AG09309 (cell line): ENCODE measurements around the gene RBMS1.

Experiments
- DNase-seq: peaks from one replicate; pipeline ENCODE4 v3.0.0-alpha.2; 2010; ENCODE audit warnings: low read depth
- H3K4me3 ChIP-seq: 2 replicates; pipeline ENCODE4 v1.5.1; 2011; ENCODE audit warnings: mild to moderate bottlenecking, low read depth, low read length, moderate library complexity; ENCODE audit not compliant: control insufficient read depth
- TF ChIP-seq, protein P1 (sequence below): IDR thresholded peaks from 2 replicates; pipeline ENCODE4 v1.5.1; 2011; ENCODE audit warnings: mild to moderate bottlenecking, low read depth, low read length, inconsistent platforms; ENCODE audit not compliant: insufficient read depth, control insufficient read depth; ENCODE audit errors: missing control alignments

Gene RBMS1

DNA sequence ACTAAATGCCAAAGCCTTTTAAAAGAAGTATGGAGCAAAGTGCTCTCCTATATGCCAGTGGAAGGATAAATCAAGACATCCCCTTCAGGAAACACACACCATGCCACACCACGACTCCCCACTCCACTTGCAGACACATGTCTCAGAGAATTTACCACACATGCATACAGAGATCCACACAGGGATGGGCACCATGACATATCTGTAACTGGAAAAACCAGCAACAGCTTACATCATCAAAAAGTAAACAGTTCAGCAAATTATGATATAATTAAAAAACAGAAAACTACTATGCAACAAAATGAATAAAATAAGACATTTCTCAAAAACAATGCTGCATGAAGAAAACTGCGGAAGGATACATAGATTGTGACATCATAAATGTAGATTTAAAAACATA, 29.6 kb downstream of the RBMS1 start:
- TF ChIP-seq, protein P1, sequence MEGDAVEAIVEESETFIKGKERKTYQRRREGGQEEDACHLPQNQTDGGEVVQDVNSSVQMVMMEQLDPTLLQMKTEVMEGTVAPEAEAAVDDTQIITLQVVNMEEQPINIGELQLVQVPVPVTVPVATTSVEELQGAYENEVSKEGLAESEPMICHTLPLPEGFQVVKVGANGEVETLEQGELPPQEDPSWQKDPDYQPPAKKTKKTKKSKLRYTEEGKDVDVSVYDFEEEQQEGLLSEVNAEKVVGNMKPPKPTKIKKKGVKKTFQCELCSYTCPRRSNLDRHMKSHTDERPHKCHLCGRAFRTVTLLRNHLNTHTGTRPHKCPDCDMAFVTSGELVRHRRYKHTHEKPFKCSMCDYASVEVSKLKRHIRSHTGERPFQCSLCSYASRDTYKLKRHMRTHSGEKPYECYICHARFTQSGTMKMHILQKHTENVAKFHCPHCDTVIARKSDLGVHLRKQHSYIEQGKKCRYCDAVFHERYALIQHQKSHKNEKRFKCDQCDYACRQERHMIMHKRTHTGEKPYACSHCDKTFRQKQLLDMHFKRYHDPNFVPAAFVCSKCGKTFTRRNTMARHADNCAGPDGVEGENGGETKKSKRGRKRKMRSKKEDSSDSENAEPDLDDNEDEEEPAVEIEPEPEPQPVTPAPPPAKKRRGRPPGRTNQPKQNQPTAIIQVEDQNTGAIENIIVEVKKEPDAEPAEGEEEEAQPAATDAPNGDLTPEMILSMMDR: no peak
- no peak for DNase-seq
- H3K4me3 ChIP-seq: no peak overlapping the region

DNA sequence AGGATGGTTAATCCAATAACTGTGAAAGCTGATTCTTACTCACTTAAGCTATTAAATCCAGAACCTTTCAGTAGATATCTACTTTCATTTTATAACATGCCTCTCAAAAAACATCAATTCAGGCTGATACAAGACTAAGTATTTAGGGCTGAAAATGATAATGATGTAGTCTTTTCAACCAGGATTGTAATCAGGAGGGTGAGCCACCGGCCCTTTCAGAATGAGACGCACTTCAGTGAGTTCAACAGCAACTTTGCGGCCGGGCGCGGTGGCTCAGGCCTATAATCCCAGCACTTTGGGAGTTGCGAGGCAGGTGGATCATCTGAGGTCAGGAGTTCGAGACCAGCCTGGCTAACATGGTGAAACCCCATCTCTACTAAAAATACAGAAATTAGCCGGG, 30.4 kb downstream of the RBMS1 start:
- TF ChIP-seq, protein P1: no peak
- H3K4me3 ChIP-seq: no peak overlapping the region
- no peak for DNase-seq

DNA sequence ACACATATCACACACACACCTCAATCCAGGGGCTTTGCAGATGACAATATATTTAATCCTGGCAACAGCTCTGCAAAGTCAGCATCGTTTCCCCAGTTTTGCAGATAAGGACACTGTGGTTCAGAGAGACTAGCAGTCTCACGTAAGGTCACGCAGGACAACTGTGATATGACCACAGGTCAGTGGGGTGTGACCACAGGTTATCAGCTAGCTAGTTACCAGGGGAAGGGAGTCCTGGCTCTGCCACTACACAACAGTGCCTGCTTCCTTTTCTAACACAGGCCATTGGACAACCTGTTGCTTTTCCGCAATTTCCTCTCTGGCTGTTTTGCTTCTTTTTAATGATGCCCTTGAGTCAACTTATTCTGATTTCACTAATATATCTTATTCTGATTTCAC, 33.3 kb downstream of the RBMS1 start:
- DNase-seq: no peak
- TF ChIP-seq, protein P1: no peak
- no peak overlapping the region for H3K4me3 ChIP-seq

DNA sequence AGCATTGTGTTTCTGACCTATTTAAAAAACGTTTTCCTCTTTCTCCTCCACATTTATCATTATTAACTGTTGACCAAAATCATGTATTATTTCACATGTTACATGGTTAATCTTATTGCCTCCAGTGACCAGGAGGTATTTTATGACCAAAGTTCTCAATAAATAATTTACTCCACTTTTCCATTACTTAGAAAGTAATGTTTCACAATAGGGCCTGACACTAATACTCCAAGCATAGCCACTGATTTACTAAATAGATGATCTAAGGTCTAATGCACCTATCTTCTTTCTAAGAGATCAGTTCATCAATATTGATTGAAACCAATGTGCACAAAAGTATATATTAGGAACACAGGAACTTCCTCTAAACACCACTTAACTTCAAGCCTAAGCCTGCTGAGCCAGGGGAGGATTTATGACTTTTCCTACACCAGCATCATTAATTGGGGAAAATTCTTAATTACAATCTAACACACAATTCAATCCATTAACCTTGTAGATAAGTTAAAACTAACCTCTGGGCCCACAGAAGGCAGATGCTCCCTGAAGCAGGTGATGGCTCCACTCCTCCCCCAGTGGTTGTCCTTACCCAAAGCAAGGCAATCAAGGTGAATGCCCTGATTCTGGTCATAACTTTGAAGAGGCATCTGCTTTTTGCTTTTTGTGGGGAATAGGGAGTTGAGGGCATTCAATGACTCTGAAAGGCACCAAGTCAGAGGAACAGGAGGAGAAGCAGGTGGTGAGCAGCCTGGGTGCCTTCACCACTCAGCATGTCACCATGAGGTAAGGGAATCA, 33.9 kb downstream of the RBMS1 start:
- TF ChIP-seq, protein P1: no peak
- no peak for DNase-seq

DNA sequence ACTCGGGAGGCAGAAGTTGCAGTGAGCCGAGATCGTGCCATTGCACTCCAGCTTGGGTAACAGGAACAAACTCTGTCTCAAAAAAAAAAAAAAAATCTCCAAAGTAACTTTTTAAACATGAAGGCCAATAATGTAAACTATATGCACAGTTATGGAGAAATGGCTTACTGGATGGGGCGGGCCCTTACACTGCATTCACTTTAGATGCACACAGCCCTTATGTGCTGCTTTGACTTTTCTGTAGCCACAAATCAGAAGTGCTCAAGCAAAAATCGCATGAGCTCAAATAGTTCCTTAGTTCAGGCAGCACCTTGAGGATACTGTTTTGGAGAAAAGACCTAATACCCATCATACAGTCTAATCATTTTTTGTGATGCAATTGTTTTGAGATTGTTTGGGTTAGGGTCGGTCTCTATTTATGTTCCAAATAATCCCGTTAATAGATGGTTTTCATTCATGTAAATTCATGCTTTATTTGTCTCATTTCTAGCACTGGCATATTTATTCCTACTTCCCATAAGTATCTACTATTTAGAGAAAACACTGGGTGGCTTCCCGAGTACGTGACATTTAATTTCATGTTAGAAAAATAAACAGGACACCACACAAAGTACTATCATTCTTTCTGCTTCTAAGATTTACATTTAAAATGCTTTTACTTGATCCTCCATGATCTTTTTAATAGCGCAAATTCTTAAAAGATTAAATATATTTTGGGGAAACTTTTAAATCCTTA, 34.7 kb downstream of the RBMS1 start:
- TF ChIP-seq, protein P1: no peak
- no peak for DNase-seq
- no peak overlapping the region for H3K4me3 ChIP-seq

More for the DNA sequence above, 33.9 kb downstream of the RBMS1 start:
- H3K4me3 ChIP-seq: no peak overlapping the region

DNA sequence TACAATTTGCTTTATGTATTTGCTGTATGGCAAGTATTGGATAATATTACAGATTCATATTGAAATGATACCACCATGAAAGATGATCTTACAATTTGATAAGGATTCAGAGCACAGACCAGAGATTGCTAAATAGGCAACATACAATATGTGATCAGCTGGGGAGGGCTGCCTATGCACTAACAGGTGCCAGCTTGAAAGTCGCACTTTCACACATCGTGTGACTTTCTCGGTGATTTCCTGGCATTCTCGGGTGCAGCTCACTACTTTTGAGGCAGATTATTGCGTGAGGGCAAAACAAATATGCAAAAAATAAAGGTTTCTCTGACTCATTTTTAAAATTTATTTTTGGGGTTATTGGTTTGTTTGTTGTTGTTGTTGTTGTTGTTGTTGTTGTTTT, 36.0 kb downstream of the RBMS1 start:
- no peak overlapping the region for H3K4me3 ChIP-seq
- TF ChIP-seq, protein P1: no peak
- DNase-seq: no peak
